Inflammatory macrophage treated with lipopolysaccharide for 1 hour (primary cell): ENCODE measurements around the gene ZNF765.
"Not testable (repeated sequence)": the region's sequence is repeated elsewhere in the genome, so short reads cannot be mapped to it uniquely, and the experiment has no call there.

Experiments
- DNase-seq, 2 donors: peaks; one replicate each; pipeline ENCODE4 v3.0.0-alpha.2; 2020 to 2022

The ZNF765 gene

GRCh38 chr19:53423074-53423473 is 28.1 kb downstream of the ZNF765 start:
- not testable (repeated sequence) for DNase-seq

- not testable (repeated sequence) for DNase-seq
Observed at GRCh38 chr19:53423680-53424079, 28.7 kb downstream of the ZNF765 start.

DNA sequence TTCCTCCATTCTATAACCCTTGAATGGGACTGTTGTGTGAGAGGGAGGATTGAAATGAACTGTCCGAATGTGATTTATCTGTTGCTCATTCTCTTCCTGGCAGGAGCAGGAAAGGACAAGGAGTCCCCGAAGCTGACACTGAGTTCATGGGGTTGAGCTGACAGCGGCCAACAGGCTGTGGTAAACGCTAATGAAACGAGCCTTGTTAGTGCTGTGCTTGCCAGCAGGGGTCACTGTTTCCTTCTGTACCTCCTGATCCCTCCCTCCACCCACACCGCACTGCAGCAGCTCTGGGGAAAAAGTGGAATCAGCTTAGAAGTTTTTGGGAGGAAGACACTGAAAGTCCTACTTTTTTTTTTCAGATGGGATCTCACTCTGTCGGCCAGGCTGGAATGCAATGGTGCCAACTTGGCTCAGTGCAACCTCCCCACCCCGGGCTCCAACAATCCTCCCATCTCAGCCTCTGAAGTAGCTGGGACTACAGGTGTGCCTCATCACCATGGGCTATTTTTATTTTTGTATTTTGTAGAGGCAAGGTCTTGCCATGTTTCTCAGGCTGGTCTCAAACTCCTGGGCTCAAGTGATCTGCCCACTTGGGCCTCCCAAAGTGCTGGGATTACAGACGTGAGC is 30.1 kb downstream of the ZNF765 start:
- DNase-seq: peak; percentile 69 to 83

GRCh38 chr19:53431399-53432087 is 36.6 kb downstream of the ZNF765 start, which contains the start of gene ZNF761:
Gene ZNF761, plus strand, starts transcription at chr19:53431984. Its CDS starts 15,285 bp downstream, at chr19:53447269.
- peak; percentile 87 to 97 for DNase-seq

GRCh38 chr19:53432088-53432661 is 37.2 kb downstream of the ZNF765 start:
- peak; percentile 9 to 17 for DNase-seq

DNA sequence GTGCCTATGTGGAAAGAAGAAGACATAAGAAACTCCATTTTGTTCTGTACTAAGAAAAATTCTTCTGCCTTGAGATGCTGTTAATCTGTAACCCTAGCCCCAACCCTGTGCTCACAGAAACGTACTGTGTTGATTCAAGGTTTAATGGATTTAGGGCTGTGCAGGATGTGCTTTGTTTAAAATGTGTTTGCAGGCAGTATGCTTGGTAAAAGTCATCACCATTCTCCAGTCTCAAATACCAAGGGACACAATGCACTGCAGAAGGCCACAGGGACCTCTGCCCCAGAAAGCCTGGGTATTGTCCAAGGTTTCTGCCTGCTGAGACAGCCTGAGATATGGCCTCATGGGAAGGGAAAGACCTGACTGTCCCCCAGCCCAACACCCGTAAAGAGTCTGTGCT is 48.9 kb downstream of the ZNF765 start:
- DNase-seq: not testable (repeated sequence)

DNA sequence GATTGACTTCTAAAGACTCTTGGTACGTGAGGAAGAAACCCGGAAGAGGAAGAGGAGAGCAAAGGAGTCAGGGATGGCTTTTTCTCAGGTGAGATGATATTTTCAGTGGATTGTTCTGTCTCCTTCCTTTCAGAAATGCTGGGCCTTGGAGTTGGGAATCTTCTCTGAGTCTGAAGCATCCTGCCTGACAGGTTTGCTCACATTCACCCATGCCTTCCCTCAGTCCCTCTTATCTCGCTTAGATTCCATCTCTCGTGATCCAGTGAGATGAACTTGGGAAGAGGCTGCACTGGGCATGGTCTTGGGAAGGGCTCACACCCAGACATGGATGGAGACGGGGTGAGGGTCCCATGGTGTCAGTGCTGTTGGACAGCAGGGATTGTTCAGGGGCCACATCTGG is 52.2 kb downstream of the ZNF765 start:
- not testable (repeated sequence) for DNase-seq

DNA sequence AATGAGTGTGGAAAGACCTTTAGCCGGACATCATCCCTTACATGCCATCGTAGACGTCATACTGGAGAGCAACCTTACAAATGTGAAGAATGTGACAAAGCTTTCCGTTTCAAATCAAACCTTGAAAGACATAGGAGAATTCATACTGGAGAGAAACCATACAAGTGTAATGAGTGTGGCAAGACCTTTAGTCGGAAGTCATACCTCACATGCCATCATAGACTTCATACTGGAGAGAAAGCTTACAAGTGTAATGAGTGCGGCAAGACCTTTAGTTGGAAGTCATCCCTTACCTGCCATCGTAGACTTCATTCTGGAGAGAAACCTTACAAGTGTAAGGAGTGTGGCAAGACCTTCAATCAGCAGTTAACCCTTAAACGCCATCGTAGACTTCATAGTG is 60.9 kb downstream of the ZNF765 start:
- no peak for DNase-seq

GRCh38 chr19:53460131-53460721 is 65.3 kb downstream of the ZNF765 start:
- DNase-seq: not testable (repeated sequence)

DNA sequence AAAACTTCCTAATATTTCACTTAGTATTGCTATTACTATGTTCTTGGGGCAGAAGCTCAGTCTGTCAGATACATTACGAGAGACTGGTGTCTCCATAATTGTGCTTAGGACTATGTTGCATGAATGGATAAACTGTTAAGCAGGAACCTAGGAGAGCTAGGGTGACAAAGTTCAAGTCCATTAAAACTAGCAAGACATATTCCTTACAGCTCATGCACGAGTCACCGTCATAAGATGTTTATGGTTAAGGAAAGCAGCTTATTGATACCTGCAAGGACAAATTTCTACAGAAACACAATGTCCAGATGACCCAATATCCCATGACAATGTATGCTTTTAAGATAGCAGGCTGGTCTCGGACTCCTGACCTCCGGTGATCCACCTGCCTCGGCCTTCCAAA is 66.9 kb downstream of the ZNF765 start:
- DNase-seq: no peak

GRCh38 chr19:53462861-53463260 is 67.9 kb downstream of the ZNF765 start:
- DNase-seq: no peak

DNA sequence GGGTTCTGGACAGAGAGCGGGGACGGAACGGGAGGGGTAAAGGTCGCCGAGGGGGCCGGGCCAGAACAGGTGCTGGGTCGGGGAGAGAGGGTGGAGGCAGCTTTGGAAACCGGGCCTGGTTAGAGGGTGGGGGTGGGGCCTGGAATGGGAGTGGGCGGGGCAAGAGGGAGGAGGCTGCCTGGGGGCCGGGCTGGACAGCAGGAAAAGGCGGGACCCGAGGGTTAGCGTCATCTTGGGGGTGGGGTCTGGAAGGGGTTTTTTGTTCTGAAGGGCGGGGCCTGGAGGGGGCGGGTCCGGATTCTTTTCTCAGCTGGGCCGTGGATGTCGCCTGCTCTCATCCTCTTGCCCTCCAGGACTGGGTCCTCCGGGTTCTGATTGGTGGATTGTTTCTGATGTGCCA is 68.3 kb downstream of the ZNF765 start:
- DNase-seq: no peak

DNA sequence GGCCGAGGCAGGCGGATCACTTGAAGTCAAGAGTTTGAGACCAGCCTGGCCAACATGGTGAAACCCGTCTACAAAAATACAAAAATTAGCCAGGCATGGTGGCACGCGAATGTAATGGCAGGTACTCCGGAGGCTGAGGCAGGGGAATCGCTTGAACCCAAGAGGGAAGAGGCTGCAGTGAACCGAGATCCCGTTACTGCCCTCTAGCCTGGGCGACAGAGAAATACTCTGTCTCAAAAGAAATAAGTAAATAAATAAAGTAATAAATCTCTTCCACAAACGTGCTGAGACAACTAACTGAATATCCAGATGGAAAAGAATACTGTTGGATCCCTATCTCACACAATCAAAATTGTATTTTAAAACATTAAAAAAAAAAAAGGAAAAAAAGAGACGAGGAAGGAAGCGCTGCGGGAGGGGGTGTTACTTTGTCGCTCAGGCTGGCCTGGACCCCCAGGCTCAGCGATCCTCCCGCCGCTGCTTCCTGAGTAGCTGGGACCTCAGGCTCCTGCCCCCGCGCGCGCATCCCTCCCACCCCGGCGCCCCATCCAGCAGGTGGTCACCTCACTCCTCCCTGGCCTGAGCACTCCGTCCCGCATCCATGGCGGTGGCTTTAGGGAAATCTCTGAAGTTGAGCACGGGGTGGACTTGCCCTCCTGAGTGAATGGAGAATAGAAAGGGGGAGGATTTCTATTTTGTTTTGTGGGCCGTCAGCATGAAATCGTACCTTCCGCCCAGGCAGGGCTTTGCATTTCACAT is 72.0 kb downstream of the ZNF765 start:
- DNase-seq: no peak

DNA sequence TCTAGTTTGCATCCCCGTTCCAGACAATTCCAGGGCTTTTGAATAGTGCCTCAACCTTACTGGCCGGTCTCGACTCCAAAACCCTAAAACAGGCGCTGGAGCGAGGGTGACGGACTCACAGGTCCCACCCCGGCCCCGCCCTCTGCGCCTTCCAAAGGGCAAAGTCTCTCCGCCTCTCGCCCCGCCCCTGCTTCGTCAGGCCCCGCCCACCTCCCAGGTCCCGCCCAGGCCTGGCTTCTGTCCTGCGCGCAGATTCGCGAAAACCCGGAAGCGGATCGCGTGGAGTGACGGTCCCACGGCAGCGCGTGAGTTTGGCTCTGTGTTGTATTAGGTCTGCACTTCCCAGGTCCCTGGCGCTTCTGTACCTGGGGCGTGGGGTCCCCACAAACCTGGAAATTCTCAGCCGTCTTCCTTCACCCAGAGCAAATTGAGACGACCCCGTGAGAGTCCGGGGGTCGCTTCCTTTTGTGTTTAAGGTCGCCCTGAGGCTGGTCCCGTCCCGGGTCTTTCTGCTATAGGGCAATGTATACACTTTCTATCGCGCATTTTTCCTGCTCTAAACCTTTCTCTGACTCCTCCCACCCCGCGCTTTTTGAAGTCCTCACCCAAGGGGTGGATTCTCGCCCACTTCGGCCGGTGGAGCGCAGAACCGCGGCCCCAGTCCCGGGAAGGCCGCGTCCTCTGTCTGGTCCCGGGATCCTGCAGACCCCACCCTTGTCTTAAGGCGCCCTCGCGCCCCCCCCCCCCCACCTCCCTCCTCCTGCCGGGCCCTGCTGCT is 72.7 kb downstream of the ZNF765 start, which contains the start of gene ZNF813:
ZNF813 (plus strand) TSS at position 249 of the 778 bp plus-strand sequence. CDS start 16,090 bp downstream, outside the sequence.
- DNase-seq: peak; percentile 87 to 98

DNA sequence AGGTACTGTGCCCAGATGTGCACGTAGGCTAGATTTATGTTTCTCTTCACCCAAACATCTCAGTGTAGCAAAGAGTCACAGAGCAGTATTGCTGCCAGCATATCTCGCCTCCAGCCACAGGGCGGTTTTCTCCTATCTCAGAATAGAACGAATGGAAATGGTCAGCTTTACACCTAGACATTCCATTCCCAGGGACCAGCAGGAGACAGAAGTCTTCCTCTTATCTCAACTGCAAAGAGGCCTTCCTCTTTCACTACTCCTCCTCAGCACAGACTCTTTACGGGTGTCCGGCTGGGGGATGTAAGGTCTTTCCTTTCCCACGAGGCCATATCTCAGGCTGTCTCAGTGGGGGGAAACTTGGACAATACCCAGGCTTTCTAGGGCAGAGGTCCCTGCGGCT is 73.7 kb downstream of the ZNF765 start:
- not testable (repeated sequence) for DNase-seq

GRCh38 chr19:53471916-53472315 is 77.0 kb downstream of the ZNF765 start:
- DNase-seq: no peak

DNA sequence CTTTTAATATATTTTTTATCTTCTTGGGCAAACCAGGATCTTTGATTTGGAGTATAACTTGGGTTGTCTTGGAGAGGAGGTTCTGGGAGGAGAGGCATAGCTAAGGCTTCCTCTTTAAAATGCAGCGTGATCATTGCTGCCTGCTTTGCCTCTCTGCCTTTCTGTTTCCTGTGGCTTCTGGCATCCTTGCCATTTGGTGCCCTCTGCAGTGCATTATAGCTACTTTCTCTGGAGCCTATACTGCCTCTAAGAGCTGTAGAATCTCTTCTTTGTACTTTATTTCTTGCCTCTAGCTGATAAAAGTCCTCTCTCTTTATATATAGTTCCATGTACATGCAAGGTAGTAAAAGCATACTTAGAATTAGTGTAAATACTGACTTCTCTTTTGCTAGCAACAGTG is 79.9 kb downstream of the ZNF765 start:
- DNase-seq: not testable (repeated sequence)

- not testable (repeated sequence) for DNase-seq
Observed at GRCh38 chr19:53475470-53475869, 80.5 kb downstream of the ZNF765 start.
